Nephron progenitor cell (in vitro differentiated cells): ENCODE results near the gene OR2S2.
"Not testable (repeated sequence)": the region's sequence is repeated elsewhere in the genome, so short reads cannot be mapped to it uniquely, and the experiment has no call there.

ENCODE experiments used
- DNase-seq: peaks from one replicate; pipeline ENCODE4 v3.0.0; 2021
- H3K27ac Mint-ChIP-seq: 2 replicates; pipeline ENCODE4 v1.8.0; 2021; ENCODE audit warnings: mild to moderate bottlenecking, moderate library complexity, mixed read lengths
- H3K27me3 Mint-ChIP-seq: 2 replicates; pipeline ENCODE4 v1.8.0; 2021; ENCODE audit warnings: mild to moderate bottlenecking, low read depth, mixed read lengths; ENCODE audit not compliant: poor library complexity
- H3K36me3 Mint-ChIP-seq: 2 replicates; pipeline ENCODE4 v1.8.0; 2021; ENCODE audit warnings: low read depth, mixed read lengths
- H3K4me1 Mint-ChIP-seq: 2 replicates; pipeline ENCODE4 v1.8.0; 2021; ENCODE audit warnings: mixed read lengths
- H3K4me3 Mint-ChIP-seq: 2 replicates; pipeline ENCODE4 v1.8.0; 2021; ENCODE audit warnings: mild to moderate bottlenecking, moderate library complexity, mixed read lengths
- H3K9me3 Mint-ChIP-seq: 2 replicates; pipeline ENCODE4 v1.8.0; 2021; ENCODE audit warnings: mild to moderate bottlenecking, moderate library complexity, mixed read lengths
- CTCF ChIP-seq: fragments of 200-600 bp; sonication (generic); IDR thresholded peaks from 2 replicates; pipeline ENCODE4 v1.5.0; 2021; ENCODE audit warnings: antibody characterized with exemption

The OR2S2 gene, protein sequence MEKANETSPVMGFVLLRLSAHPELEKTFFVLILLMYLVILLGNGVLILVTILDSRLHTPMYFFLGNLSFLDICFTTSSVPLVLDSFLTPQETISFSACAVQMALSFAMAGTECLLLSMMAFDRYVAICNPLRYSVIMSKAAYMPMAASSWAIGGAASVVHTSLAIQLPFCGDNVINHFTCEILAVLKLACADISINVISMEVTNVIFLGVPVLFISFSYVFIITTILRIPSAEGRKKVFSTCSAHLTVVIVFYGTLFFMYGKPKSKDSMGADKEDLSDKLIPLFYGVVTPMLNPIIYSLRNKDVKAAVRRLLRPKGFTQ

DNA sequence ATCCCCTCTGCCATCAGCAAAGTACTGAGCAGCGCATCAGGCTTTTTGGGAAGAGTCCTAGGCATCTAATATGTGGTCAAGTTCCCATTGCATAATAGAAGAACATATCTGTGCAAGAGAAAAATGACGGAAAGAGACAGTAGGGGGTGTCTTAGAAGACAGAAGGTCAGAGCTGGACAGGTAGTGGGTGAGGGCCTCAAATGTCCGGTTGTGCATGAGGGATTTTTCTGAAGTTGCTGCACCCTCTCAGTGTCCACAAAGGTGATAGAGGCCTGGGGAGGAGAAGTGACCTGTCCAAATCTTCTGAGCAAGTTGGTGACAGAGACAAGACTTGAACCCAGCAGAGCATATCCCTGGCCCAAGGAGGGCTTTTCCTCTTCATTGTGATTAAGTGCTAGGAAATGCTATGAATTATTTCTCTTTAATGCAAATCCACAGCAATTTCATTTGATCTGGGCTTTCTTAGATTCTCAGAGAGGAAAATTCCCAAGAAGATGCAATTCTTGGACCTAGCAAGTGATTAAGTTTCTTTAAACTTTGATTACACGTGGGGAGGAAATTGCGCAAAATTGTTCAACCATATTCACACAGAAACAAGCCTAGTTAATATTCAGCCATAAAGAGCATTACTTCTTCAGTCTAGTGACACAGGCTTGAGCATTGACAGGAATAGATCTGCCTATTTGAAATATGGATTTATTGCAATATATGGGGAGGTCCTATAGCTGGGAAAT lies at the start of gene OR2S2:
Gene OR2S2, minus strand, starts transcription at position 51 of the 734 bp plus-strand sequence. CDS start 56 bp downstream, outside the sequence.
- peaks cover 61% of the 10 kb centered on the region for H3K27me3 Mint-ChIP-seq
- no peak for TF ChIP-seq CTCF
- no peaks in the 10 kb centered on the region for H3K4me1 Mint-ChIP-seq
- H3K4me3 Mint-ChIP-seq = no peak within 1 kb of the TSS
- H3K36me3 Mint-ChIP-seq = no peaks in the 10 kb centered on the region
- H3K27ac Mint-ChIP-seq = no peak within 1 kb of the TSS
- DNase-seq = no peak
- H3K9me3 Mint-ChIP-seq = no peaks in the 10 kb centered on the region

DNA sequence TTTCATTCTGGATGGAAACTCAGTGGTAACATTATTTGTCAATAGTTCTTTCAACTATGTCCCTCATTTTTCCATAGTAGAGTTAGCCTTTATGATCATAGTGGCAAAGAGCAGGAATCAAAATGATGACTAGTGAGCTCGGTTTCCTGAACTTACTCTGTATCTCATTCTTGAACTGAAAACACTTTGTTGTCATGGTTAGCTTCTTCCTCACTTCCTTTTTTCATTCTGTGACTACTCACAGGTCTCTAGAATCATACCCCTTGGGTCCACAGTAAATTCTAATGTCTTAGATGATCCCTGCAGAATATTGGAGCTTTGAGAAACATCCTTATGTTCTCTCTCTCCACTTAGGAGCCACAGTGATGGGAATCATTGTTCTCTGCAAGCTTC lies 49.4 kb upstream of the OR2S2 start:
- Mint-ChIP-seq H3K4me3 (no peak overlapping the region), H3K4me1 (no peaks in the 10 kb centered on the region), H3K27me3 (peaks cover 86% of the 10 kb centered on the region)

GRCh38 chr9:36006549-36007315 lies 48.8 kb upstream of the OR2S2 start:
- DNase-seq = no peak
- Mint-ChIP-seq H3K27ac (no peak overlapping the region), H3K4me1 (no peaks in the 10 kb centered on the region), H3K36me3 (no peaks in the 10 kb centered on the region), H3K27me3 (peaks cover 84% of the 10 kb centered on the region), H3K9me3 (peaks cover 16% of the 10 kb centered on the region), H3K4me3 (no peak overlapping the region)
- no peak for TF ChIP-seq CTCF

More for the DNA sequence above, 49.4 kb upstream of the OR2S2 start:
- TF ChIP-seq CTCF = no peak
- Mint-ChIP-seq H3K27ac (no peak overlapping the region), H3K9me3 (peaks cover 16% of the 10 kb centered on the region), H3K36me3 (no peaks in the 10 kb centered on the region)
- DNase-seq = no peak

DNA sequence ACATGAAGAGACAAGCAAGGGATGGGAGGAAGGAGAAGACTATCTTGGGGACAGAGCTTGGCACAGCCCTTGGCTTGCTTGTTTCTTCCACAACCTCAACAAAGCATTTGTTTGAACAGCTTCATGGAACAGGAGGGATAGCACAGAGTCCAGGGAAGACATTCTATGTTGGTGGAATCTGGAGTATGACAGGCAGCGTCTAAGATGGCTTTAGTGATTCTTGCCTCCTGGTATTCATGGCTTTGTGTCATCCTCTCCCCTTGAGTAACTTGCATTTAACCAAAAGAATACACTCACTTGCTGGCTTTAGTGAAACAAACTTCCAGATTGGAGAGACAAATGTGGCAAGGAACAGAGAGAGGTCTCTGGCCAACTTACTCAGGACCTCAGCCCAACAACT lies 47.9 kb upstream of the OR2S2 start:
- no peaks in the 10 kb centered on the region for H3K36me3 Mint-ChIP-seq
- no peak for TF ChIP-seq CTCF
- H3K9me3 Mint-ChIP-seq = peaks cover 16% of the 10 kb centered on the region
- no peak overlapping the region for H3K4me3 Mint-ChIP-seq
- H3K4me1 Mint-ChIP-seq = no peaks in the 10 kb centered on the region
- H3K27ac Mint-ChIP-seq = no peak overlapping the region
- H3K27me3 Mint-ChIP-seq = peaks cover 84% of the 10 kb centered on the region
- DNase-seq = no peak

DNA sequence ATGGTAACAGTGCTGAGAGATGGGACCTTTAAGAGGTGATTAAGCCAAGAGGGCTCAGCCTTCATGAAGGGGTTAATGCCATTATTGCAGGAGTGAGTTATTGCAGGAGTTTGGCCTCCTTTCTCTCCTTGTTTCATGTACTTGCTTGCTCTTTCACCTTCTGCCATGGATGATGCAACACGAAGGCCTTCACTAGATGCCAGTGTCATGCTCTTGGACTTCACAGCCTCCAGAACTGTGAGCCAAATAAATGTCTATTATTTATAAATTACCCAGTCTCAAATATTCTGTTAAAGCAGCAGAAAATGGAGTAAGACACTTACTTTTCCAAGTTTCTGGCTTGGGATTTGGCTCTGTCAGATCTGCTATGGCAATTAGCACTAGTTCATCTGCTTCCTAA lies 40.4 kb upstream of the OR2S2 start:
- peaks cover 49% of the 10 kb centered on the region for H3K27me3 Mint-ChIP-seq
- H3K27ac Mint-ChIP-seq = no peak overlapping the region
- TF ChIP-seq CTCF = no peak
- no peak for DNase-seq
- H3K36me3 Mint-ChIP-seq = peaks cover 5% of the 10 kb centered on the region
- H3K4me3 Mint-ChIP-seq = no peak overlapping the region
- H3K4me1 Mint-ChIP-seq = no peaks in the 10 kb centered on the region
- H3K9me3 Mint-ChIP-seq = peaks cover 19% of the 10 kb centered on the region

- Mint-ChIP-seq H3K9me3 (peaks cover 19% of the 10 kb centered on the region), H3K27me3 (peaks cover 48% of the 10 kb centered on the region)
- H3K36me3 Mint-ChIP-seq, H3K4me3 Mint-ChIP-seq, DNase-seq, H3K4me1 Mint-ChIP-seq, H3K27ac Mint-ChIP-seq: not testable (repeated sequence)
Observed at GRCh38 chr9:35997016-35997415, 39.1 kb upstream of the OR2S2 start.
